A549 (cell line): ENCODE results near the gene PTMS. TPM values are rescaled to one million over a fixed set of nuclear protein-coding genes. Genes with fewer than 3 reads are reported as not detected.

Source experiments
- ATAC-seq, 2 experiments: fragments of 200-7000 bp in 1 of 2; fragments of >200 bp in 1 of 2; cut with Nextera tagmentation in 1 of 2; cut with Tn5 transposase in 1 of 2; 3 replicates each; pipeline versions ENCODE4 v1.8.0 to v1.9.1; 2018 to 2020; ENCODE audit warnings: mild to moderate bottlenecking in 1 of 2, moderate library complexity in 1 of 2
- CTCF ChIA-PET: fragments of 300-600 bp; sonication (Branson Sonifier 250); formaldehyde crosslinking; extraction: SDS; loops from one replicate; lab custom pipeline; 2021; ENCODE audit warnings: antibody characterized with exemption, inconsistent platforms; lab: Yijun Ruan, JAX
- POLR2A ChIA-PET: fragments of 350-600 bp; formaldehyde crosslinking; extraction: SDS; loops from one replicate; lab custom pipeline; 2021; ENCODE audit warnings: antibody characterized with exemption, inconsistent platforms; lab: Yijun Ruan, JAX
- DNase-seq, 2 experiments: peaks; one replicate each; pipeline versions ENCODE4 v3.0.0 to v3.0.0-alpha.2; 2011 to 2016; ENCODE audit warnings: low read depth in 1 of 2, low spot score in 1 of 2
- FAIRE-seq: peaks from 2 replicates; lab custom pipeline; 2011; peaks lifted over from hg19 to GRCh38; lab: Jason Lieb, UNC
- H3K27ac ChIP-seq, 2 experiments: fragments of >200 bp; sonication (Bioruptor Twin); formaldehyde crosslinking; 3 replicates each; pipeline ENCODE4 v1.5.1; 2016 to 2017
- H3K4me1 ChIP-seq: fragments of >200 bp; sonication (Bioruptor Twin); formaldehyde crosslinking; 3 replicates; pipeline ENCODE4 v1.6.1; 2016
- H3K4me2 ChIP-seq: fragments of >200 bp; sonication (Bioruptor Twin); formaldehyde crosslinking; 3 replicates; pipeline ENCODE4 v1.6.1; 2016
- H3K4me3 ChIP-seq: fragments of >200 bp; sonication (Bioruptor Twin); formaldehyde crosslinking; 3 replicates; pipeline ENCODE4 v1.5.1; 2016
- H3K9me3 ChIP-seq: fragments of >200 bp; sonication (Bioruptor Twin); formaldehyde crosslinking; 3 replicates; pipeline ENCODE4 v1.6.1; 2016
- ATOH8 ChIP-seq: fragments of 250-450 bp; sonication (Bioruptor Pico); IDR thresholded peaks from 2 replicates; pipeline ENCODE4 v1.5.0; 2020; ENCODE audit warnings: low read depth, mild to moderate bottlenecking, moderate library complexity
- BCL3 ChIP-seq: fragments of >200 bp; sonication (Bioruptor Twin); formaldehyde crosslinking; IDR thresholded peaks from 3 replicates; pipeline ENCODE4 v1.6.1; 2016
- CEBPB ChIP-seq, 2 experiments: fragments of >200 bp in 1 of 2; sonication (Bioruptor Twin) in 1 of 2; formaldehyde crosslinking in 1 of 2; IDR thresholded peaks; 2 replicates each; pipeline ENCODE4 v1.6.1; 2012 to 2016
- CHD4 ChIP-seq: fragments of 200-600 bp; sonication (generic); IDR thresholded peaks from 2 replicates; pipeline ENCODE4 v1.6.1; 2016; ENCODE audit warnings: antibody characterized with exemption, mild to moderate bottlenecking, borderline replicate concordance
- CTCF ChIP-seq: fragments of >200 bp; sonication (Bioruptor Twin); formaldehyde crosslinking; IDR thresholded peaks from 3 replicates; pipeline ENCODE4 v1.5.1; 2016
- EP300 ChIP-seq, 2 experiments: fragments of >200 bp; sonication (Bioruptor Twin); formaldehyde crosslinking; IDR thresholded peaks; 2 replicates in 1 of 2; 3 replicates in 1 of 2; pipeline ENCODE4 v1.6.1; 2016 to 2017
- FOSL2 ChIP-seq, 2 experiments: fragments of 450-650 bp in 1 of 2; fragments of >200 bp in 1 of 2; sonication (Bioruptor Twin) in 1 of 2; formaldehyde crosslinking; IDR thresholded peaks; 2 replicates each; pipeline versions ENCODE4 v1.5.0 to v1.6.1; 2016 to 2020; ENCODE audit warnings: mild to moderate bottlenecking in 1 of 2, moderate library complexity in 1 of 2
- GATA3 ChIP-seq: IDR thresholded peaks from 2 replicates; pipeline ENCODE4 v1.6.1; 2012; ENCODE audit warnings: borderline replicate concordance
- JUN ChIP-seq, 2 experiments: fragments of >200 bp; sonication (Bioruptor Twin); formaldehyde crosslinking; IDR thresholded peaks; 2 replicates in 1 of 2; 3 replicates in 1 of 2; pipeline ENCODE4 v1.6.1; 2016 to 2017
- MAFK ChIP-seq: fragments of 450-650 bp; IDR thresholded peaks from 2 replicates; pipeline ENCODE4 v1.6.1; 2014; ENCODE audit not compliant: partially characterized antibody
- MAX ChIP-seq: IDR thresholded peaks from 2 replicates; pipeline ENCODE4 v1.6.1; 2012
- MAZ ChIP-seq: fragments of 150-350 bp; IDR thresholded peaks from 2 replicates; pipeline ENCODE4 v1.6.1; 2014; ENCODE audit warnings: antibody characterized with exemption, low read depth, low read length, borderline replicate concordance
- NFE2L2 ChIP-seq: fragments of 150-350 bp; conservative IDR thresholded peaks from 2 replicates; pipeline ENCODE4 v1.6.1; 2014; ENCODE audit warnings: low read length
- PBX3 ChIP-seq: IDR thresholded peaks from 2 replicates; pipeline ENCODE4 v1.6.1; 2012
- PHF8 ChIP-seq: fragments of 200-600 bp; sonication (generic); IDR thresholded peaks from 2 replicates; pipeline ENCODE4 v1.6.1; 2016; ENCODE audit warnings: low read depth, mild to moderate bottlenecking, antibody characterized with exemption, moderate library complexity, borderline replicate concordance
- POLR2A ChIP-seq: IDR thresholded peaks from 2 replicates; pipeline ENCODE4 v1.6.1; 2012; ENCODE audit warnings: mild to moderate bottlenecking, low read length
- RAD21 ChIP-seq, 2 experiments: fragments of >200 bp in 1 of 2; sonication (Bioruptor Twin) in 1 of 2; formaldehyde crosslinking in 1 of 2; IDR thresholded peaks in 1 of 2; conservative IDR thresholded peaks in 1 of 2; 2 replicates in 1 of 2; 3 replicates in 1 of 2; pipeline ENCODE4 v1.6.1; 2012 to 2018; ENCODE audit warnings: inconsistent platforms in 1 of 2
- RFX5 ChIP-seq: fragments of 450-650 bp; IDR thresholded peaks from 2 replicates; pipeline ENCODE4 v1.7.1; 2014; ENCODE audit warnings: antibody characterized with exemption, mild to moderate bottlenecking, moderate library complexity
- SMC3 ChIP-seq: fragments of >200 bp; sonication (Bioruptor Twin); formaldehyde crosslinking; IDR thresholded peaks from 3 replicates; pipeline ENCODE4 v1.6.1; 2018; ENCODE audit warnings: inconsistent platforms
- TFCP2L1 ChIP-seq: fragments of 250-450 bp; sonication (Bioruptor Pico); IDR thresholded peaks from 2 replicates; pipeline ENCODE4 v1.5.0; 2021; ENCODE audit warnings: mild to moderate bottlenecking
- ZFP36 ChIP-seq: fragments of 450-650 bp; IDR thresholded peaks from 2 replicates; pipeline ENCODE4 v1.6.1; 2014; ENCODE audit warnings: borderline replicate concordance; ENCODE audit not compliant: partially characterized antibody
- WGBS: methylation state at CpG from one replicate; pipeline ENCODE4 v1.1.6; 2017; ENCODE audit errors: missing lambda C conversion rate; 5-methylcytosine and 5-hydroxymethylcytosine counted together
- polyA minus RNA-seq: library from RNA; depleted of rRNA, polyadenylated mRNA; stranded (reverse); fragments of >200 nt; gene quantifications from 2 replicates; pipeline ENCODE4 v1.2.3, GENCODE V29; 2011; rRNA and poly(A)+ RNA removed
- polyA plus RNA-seq, 4 experiments: library from polyadenylated mRNA; depleted of rRNA in 3 of 4; stranded (reverse); fragments of >200 nt; fragmentation: RNase III in 1 of 4; extraction: RNeasy Plus Mini Kit Qiagen cat#74134 plus additional on column Dnase treatment in 1 of 4; gene quantifications; 2 replicates in 3 of 4; 3 replicates in 1 of 4; pipeline ENCODE4 v1.2.3, GENCODE V29; 2011 to 2017

PTMS gene
- 205 and 391 TPM in 2 replicates for polyA plus RNA-seq (2011; rRNA removed)
- polyA plus RNA-seq (2012; cell fraction: cytosol; rRNA removed): 584 and 643 TPM in 2 replicates
- 397 and 450 TPM in 2 replicates for polyA plus RNA-seq (2012; cell fraction: nucleus; rRNA removed)
- polyA plus RNA-seq (2017; fragmentation: RNase III; extraction: RNeasy Plus Mini Kit Qiagen cat#74134 plus additional on column Dnase treatment): 868 to 1,195 TPM (median 1,161 TPM) in 3 replicates
- polyA minus RNA-seq: 256 and 300 TPM in 2 replicates

GRCh38 chr12:6765634-6766581 is at the start of gene PTMS:
Gene PTMS, plus strand, starts transcription at chr12:6766363. Its CDS starts 343 bp downstream, at chr12:6766706.
- peak; percentile 59 to 65 for ATAC-seq
- WGBS: 2% methylated on average over 19 of the region's 63 CpGs
- DNase-seq: peak; percentile 77 to 99
- FAIRE-seq: no peak
- H3K4me3 ChIP-seq: peak within 1 kb of the TSS; percentile 97
- ChIA-PET POLR2A (interaction anchor here (0.6 to 5.1 kb wide), 17 partner anchors 8 to 283 kb away, joined by 3 to 118 read pairs (median 4); partner anchors contain the start of genes CDCA3, COPS7A, MLF2 and TPI1), CTCF (interaction anchor here (0.5 to 26.0 kb wide), 33 partner anchors 8 to 227 kb away, joined by 3 to 670 read pairs (median 5); partner anchors contain the start of genes CD4, CDCA3, COPS7A and MLF2)
- no peaks in the 10 kb centered on the region for H3K9me3 ChIP-seq
- TF ChIP-seq BCL3: peak; percentile 98; the same call in 2 of the 3 replicates
- TF ChIP-seq FOSL2 (IDR thresholded peaks at IDR 0.05): no peak
- no peak for TF ChIP-seq FOSL2 (CRISPR knock-in tag; IDR thresholded peaks at IDR 0.05)
- no peak for TF ChIP-seq RFX5
- no peak for TF ChIP-seq SMC3
- TF ChIP-seq PHF8: peak; percentile 34; the same call in 1 of the 2 replicates
- TF ChIP-seq PBX3: peak; percentile 66; the same call in 1 of the 2 replicates
- TF ChIP-seq TFCP2L1 (CRISPR knock-in tag): no peak
- TF ChIP-seq CTCF: no peak
- peak; percentile 100 for TF ChIP-seq POLR2A
- TF ChIP-seq NFE2L2: no peak
- no peak for TF ChIP-seq EP300 (IDR thresholded peaks at IDR 0.05)
- TF ChIP-seq JUN (IDR thresholded peaks at IDR 0.05): peak; percentile 53 to 95
- TF ChIP-seq ATOH8 (CRISPR knock-in tag): no peak
- TF ChIP-seq MAZ: peak; percentile 85
- TF ChIP-seq MAX: peak; percentile 66
- TF ChIP-seq MAFK: no peak
- TF ChIP-seq ZFP36: no peak
- TF ChIP-seq RAD21 (conservative IDR thresholded peaks at IDR 0.05 in 1 of 2, IDR thresholded peaks at IDR 0.05 in 1 of 2): no peak
- TF ChIP-seq GATA3: peak; percentile 71
- TF ChIP-seq CHD4: 0 out of 2 replicates have a peak, but pooled peaks have one; percentile 8
- no peak for TF ChIP-seq CEBPB (IDR thresholded peaks at IDR 0.05)
- peaks cover 55% of the 10 kb centered on the region for H3K4me1 ChIP-seq
- peak within 1 kb of the TSS; percentile 94 to 99 for H3K27ac ChIP-seq
- H3K4me2 ChIP-seq: peak within 1 kb of the TSS; percentile 86
